Measurements from ENCODE around the gene DNAJB11.

GRCh38 chr3:186570096-186570940, at the start of gene DNAJB11:
- TF ChIP-seq CTCF (conservative IDR thresholded peaks at IDR 0.05; ENCODE audit: low read length) (no peak), EZH2phosphoT487 (IDR thresholded peaks at IDR 0.05; ENCODE audit: borderline replicate concordance) (no peak)

Data from Loucy (cell line).